HUES48 (cell line): Measurements from ENCODE around the gene TRAPPC6A.

Source experiments
- H3K27ac ChIP-seq: one replicate; pipeline ENCODE4 v1.7.0; 2013; ENCODE audit warnings: low read depth, low read length, inconsistent platforms
- H3K27me3 ChIP-seq: 2 replicates; pipeline ENCODE4 v1.6.1; 2013; ENCODE audit warnings: mild to moderate bottlenecking, low read length; ENCODE audit not compliant: control insufficient read depth, insufficient read depth
- H3K36me3 ChIP-seq: 2 replicates; pipeline ENCODE4 v1.6.1; 2013; ENCODE audit warnings: low read length; ENCODE audit not compliant: control insufficient read depth, insufficient read depth
- H3K4me1 ChIP-seq: 2 replicates; pipeline ENCODE4 v1.6.1; 2013; ENCODE audit warnings: mild to moderate bottlenecking, low read length; ENCODE audit not compliant: control insufficient read depth, insufficient read depth
- H3K4me3 ChIP-seq: 2 replicates; pipeline ENCODE4 v1.5.1; 2013; ENCODE audit warnings: mild to moderate bottlenecking, low read depth, low read length
- H3K9ac ChIP-seq: 2 replicates; pipeline ENCODE4 v1.6.1; 2013; ENCODE audit warnings: mild to moderate bottlenecking, low read depth, low read length, moderate library complexity
- H3K9me3 ChIP-seq: 2 replicates; pipeline ENCODE4 v1.6.1; 2013; ENCODE audit warnings: low read length; ENCODE audit not compliant: control insufficient read depth, insufficient read depth

TRAPPC6A gene

GRCh38 chr19:45114116-45114515, 63.9 kb downstream of the TRAPPC6A start:
- Histone ChIP-seq H3K9me3 (no peaks in the 10 kb centered on the region), H3K27ac (no peak overlapping the region), H3K27me3 (no peaks in the 10 kb centered on the region), H3K4me3 (no peak overlapping the region), H3K4me1 (no peaks in the 10 kb centered on the region), H3K36me3 (no peaks in the 10 kb centered on the region), H3K9ac (no peak overlapping the region)

- no peaks in the 10 kb centered on the region for H3K36me3 ChIP-seq
- H3K9ac ChIP-seq = no peak overlapping the region
- H3K4me1 ChIP-seq = no peaks in the 10 kb centered on the region
- H3K27ac ChIP-seq = no peak overlapping the region
- H3K4me3 ChIP-seq = no peak overlapping the region
- H3K27me3 ChIP-seq = no peaks in the 10 kb centered on the region
- H3K9me3 ChIP-seq = no peaks in the 10 kb centered on the region
These were observed 64.4 kb downstream of the TRAPPC6A start for GRCh38 chr19:45113628-45114027.
